ENCODE data around the gene WIPF3.
A peak's percentile ranks its signal among the peaks of the same experiment; 100 is the strongest.

The WIPF3 gene

GRCh38 chr7:29859524-29860185 is 53.3 kb downstream of the WIPF3 start:
- TF ChIP-seq CTCF (IDR thresholded peaks at IDR 0.05): no peak
- H3K27ac ChIP-seq: no peak overlapping the region
- DNase-seq (ENCODE audit: low spot score): no peak
- no peak overlapping the region for H3K4me3 ChIP-seq

- DNase-seq (ENCODE audit: low spot score): no peak
- Histone ChIP-seq H3K4me3 (no peak overlapping the region), H3K27ac (no peak overlapping the region)
- no peak for TF ChIP-seq CTCF (IDR thresholded peaks at IDR 0.05)
Measured at GRCh38 chr7:29860186-29860585, 53.9 kb downstream of the WIPF3 start.

GRCh38 chr7:29861884-29862283 is 55.6 kb downstream of the WIPF3 start:
- Histone ChIP-seq H3K27ac (no peak overlapping the region), H3K4me3 (no peak overlapping the region)
- no peak for DNase-seq (ENCODE audit: low spot score)
- TF ChIP-seq CTCF (IDR thresholded peaks at IDR 0.05): no peak

- Histone ChIP-seq H3K27ac (peak overlapping the region in 1 of 2 donors; percentile 65), H3K4me3 (no peak overlapping the region)
- no peak for DNase-seq (ENCODE audit: low spot score)
- TF ChIP-seq CTCF (IDR thresholded peaks at IDR 0.05): no peak
Measured at GRCh38 chr7:29864656-29865055, 58.3 kb downstream of the WIPF3 start.

GRCh38 chr7:29865526-29865925 is 59.2 kb downstream of the WIPF3 start:
- H3K27ac ChIP-seq: peak overlapping the region in 1 of 2 donors; percentile 65
- DNase-seq (ENCODE audit: low spot score): no peak
- no peak for TF ChIP-seq CTCF (IDR thresholded peaks at IDR 0.05)

DNA sequence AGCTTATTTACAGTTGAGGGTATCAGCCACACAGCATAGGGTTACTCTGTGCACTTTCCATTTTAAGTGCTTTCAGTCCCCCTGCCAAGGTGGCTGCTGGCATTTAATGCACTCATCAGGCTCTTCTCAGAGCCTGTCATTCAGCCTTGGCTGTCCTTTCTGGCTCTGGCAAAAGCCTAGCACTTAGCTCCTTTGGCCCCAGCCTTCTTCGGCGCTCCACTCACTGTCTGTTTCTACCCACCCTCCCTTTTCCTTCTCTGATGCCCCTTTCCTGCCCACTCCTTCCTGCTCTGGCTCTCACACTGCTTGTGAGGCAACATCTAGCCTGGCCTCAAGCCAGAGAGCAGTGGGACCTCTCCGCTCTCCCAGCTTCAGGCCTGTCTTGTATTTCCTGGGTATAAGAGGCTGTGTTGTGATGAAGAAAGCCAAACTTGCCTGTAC is 60.2 kb downstream of the WIPF3 start:
- H3K4me3 ChIP-seq: no peak overlapping the region
- peak overlapping the region; percentile 25 to 65 for H3K27ac ChIP-seq
- TF ChIP-seq CTCF (IDR thresholded peaks at IDR 0.05): no peak
- peak; percentile 79 for DNase-seq (ENCODE audit: low spot score)

More at GRCh38 chr7:29865526-29865925, 59.2 kb downstream of the WIPF3 start:
- H3K4me3 ChIP-seq: no peak overlapping the region

GRCh38 chr7:29871787-29872398 is 65.6 kb downstream of the WIPF3 start:
- Histone ChIP-seq H3K4me3 (no peak overlapping the region), H3K27ac (no peak overlapping the region)
- no peak for DNase-seq (ENCODE audit: low spot score)
- TF ChIP-seq CTCF (IDR thresholded peaks at IDR 0.05): no peak
